DMS114 treated with DMSO at 0.1 percent for 48 hours (cell line): ENCODE results near the gene RAET1E.
A peak's percentile ranks its signal among the peaks of the same experiment; 100 is the strongest.
"Not testable (repeated sequence)": the region's sequence is repeated elsewhere in the genome, so short reads cannot be mapped to it uniquely, and the experiment has no call there.

ENCODE experiments used
- DNase-seq: peaks from one replicate; lab custom pipeline; 2025; ENCODE audit not compliant: unreplicated experiment; lab: John Stamatoyannopoulos, UW

Gene RAET1E, protein sequence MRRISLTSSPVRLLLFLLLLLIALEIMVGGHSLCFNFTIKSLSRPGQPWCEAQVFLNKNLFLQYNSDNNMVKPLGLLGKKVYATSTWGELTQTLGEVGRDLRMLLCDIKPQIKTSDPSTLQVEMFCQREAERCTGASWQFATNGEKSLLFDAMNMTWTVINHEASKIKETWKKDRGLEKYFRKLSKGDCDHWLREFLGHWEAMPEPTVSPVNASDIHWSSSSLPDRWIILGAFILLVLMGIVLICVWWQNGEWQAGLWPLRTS

DNA sequence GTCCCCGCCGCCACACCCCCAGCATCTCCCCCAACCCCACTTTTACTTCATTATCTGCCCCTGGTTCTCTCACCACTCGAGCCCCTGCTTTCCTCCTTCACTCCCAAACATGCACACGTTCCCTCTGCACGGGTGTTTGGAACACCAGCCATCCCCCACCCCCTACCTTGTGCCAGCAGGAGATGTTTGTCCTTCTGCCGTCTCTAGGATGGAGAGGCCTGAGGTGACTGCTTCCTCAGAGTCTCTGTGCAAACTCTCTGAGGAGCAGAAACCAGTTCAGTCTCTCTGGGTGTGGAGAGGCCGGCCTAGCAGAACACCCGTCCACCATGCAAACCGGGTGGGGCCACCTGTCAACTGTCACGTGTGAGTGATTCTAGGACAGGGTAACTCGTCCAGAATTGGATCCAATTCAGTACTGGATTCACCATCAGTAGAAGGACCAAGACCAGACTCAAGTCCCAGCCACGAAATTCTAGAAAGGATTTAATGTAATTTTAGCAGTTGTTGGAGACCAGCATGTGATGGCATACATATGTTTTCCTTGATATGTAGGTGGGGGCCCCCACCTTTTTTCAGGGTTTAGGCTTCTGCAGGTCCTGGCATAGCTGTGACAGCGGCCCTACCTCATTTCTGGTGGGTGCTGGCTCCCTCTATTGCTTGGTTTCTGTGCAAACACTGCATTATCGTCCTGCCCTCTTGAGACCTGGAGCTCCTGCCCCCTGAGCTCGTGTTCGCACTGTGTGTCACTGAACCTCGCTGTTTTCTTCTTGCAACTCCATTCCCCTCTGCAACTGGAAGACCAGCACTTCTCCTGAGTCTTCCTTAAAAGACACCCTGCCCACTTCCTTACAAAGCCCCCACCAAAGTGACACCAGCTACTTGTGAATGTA is at the start of gene RAET1E:
RAET1E (minus strand) TSS at position 259 of the 890 bp plus-strand sequence. CDS start 7,212 bp downstream, outside the sequence.
- no peak for DNase-seq

DNA sequence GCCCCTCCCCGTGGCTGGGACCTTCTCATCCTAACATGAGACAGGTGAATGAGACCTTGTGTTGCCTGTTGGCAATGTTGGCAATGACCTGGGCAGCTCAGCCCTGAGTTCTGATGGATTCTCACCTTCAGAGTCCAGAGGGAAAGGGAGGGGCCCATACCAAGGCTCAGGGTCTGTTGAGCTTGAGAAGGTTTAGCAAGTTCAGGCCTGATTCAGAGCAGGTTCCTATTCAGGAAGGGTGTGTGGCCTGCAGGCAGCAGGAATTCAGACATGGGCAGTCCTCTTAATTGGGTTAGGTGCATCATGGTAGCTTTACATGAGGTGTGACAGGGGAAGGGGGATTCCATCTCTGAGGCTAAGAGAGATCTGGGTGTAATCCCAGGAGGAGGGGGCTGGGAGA is 49.6 kb upstream of the RAET1E start:
- DNase-seq, result not testable (repeated sequence)

DNA sequence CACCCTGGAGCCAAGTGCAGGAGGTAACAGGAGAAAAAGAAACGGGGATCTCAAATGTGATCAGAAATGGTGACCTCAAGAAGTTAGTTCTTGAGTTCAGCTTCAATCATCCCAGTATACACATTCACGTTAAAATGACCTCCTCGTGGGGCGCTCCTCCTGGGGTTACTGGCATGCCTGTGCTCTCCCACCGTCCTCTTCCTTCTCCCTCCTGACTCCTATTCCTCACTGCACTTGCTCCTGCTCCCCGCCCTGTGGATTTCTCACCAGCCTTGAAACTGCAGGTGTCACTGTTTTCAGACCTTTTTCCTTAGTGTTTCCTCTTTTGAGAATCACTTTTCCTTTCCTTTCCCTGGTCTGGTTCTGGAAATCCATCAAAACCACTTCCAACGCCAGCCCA is 48.7 kb upstream of the RAET1E start:
- DNase-seq, result not testable (repeated sequence)

DNA sequence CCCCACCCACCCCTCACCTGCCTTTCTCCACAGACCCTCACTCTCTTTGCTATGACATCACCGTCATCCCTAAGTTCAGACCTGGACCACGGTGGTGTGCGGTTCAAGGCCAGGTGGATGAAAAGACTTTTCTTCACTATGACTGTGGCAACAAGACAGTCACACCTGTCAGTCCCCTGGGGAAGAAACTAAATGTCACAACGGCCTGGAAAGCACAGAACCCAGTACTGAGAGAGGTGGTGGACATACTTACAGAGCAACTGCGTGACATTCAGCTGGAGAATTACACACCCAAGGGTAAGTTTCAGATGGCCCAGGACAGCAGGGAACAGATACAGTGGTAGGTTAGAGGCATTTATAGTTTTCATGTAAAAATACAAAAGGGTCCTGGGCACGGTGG is 47.4 kb upstream of the RAET1E start:
- not testable (repeated sequence) for DNase-seq

DNA sequence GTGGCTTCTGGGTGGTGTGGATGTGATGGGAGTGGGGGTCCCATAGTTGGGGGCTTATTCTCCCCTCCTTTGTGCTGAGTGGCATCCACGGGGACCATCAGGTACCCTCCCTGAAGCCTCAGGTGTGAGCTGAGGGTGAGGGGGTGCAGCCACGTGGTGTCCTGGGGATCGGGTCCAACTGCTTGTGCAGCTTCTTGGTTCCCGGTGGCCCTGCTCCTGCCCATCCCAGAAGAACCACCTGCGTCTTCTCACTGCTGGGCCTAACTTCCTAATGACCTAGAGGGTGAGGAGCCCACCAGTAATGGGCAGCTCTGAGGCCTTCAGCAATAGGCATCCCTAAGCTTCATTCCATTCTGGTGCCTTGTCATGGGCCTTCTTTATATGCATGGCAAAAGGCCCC is 45.4 kb upstream of the RAET1E start:
- not testable (repeated sequence) for DNase-seq

DNA sequence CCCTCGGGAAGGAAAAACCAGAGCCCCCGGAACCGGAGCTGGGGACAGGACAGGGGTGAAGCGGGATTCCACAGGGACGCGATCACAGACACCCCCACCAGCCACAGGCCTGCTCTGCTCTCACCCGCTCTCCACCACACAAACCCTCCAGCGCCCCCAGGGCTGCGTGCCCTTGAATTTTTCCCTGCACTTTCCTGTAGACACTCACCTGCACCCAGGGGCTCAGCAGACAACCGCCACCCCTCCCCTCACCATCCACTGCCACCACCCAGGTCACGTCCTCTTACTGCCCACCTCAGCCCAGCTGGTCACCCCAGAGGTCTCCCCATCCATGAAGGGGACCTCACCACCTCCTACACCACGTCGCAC is 44.5 kb upstream of the RAET1E start:
- DNase-seq, result no peak

DNA sequence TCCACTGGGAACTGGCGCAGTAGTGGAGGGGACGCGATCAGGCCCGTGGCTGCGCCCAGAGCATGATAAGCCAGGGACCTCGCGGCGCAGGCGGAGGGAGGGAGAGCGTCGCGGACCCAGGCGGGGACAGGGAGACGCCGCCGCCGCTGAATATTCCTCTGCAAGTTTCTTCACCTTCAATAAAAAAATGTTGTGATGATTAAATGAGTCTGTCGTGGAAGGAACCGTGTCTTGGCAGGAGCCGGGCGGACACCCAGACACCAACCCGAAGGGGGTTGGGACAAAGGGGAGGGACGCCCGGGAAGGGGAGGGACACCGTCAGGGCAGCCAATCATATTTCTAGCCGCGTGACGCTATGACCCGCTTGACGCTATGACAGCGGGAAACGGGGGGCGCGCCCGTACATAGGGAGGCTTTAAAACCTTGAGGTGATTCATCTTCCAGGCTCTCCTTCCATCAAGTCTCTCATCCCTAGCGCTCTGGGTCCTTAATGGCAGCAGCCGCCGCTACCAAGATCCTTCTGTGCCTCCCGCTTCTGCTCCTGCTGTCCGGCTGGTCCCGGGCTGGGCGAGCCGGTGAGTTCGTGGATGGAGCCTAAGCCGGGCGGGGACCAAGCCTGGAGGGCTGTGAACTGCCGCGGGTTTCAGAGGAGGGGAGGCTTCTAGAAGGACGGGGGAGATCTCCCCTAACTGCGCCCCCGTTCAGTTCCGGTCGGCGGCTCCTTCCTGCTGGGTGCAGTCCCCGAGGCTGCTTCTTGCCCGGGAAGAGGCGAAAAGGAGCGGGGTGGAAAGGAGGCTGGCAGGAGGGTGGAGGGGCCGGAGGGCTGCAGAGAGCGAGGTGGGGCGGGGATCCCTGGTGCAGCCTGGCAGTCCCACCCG is 43.9 kb upstream of the RAET1E start, which contains the start of gene ULBP2:
ULBP2 (plus strand) TSS at position 432 of the 878 bp plus-strand sequence; CDS start at position 491, 59 bp downstream.
- peak; percentile 64 for DNase-seq

DNA sequence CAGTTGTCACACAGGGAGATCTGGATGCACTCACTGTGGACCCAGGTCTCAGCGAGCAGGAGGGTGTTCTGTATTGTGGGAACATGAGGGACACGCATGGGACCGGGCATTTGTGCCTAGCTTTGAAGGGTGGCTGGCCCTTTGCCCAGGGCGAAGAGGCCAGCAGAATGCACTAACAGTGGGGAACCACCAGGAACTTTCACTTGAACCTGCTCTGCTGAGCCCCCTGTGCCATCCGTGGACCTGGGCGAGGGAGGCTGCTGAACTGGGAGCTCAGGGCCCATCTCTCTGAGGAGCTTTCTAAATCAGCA is 42.7 kb upstream of the RAET1E start:
- DNase-seq, result no peak

DNA sequence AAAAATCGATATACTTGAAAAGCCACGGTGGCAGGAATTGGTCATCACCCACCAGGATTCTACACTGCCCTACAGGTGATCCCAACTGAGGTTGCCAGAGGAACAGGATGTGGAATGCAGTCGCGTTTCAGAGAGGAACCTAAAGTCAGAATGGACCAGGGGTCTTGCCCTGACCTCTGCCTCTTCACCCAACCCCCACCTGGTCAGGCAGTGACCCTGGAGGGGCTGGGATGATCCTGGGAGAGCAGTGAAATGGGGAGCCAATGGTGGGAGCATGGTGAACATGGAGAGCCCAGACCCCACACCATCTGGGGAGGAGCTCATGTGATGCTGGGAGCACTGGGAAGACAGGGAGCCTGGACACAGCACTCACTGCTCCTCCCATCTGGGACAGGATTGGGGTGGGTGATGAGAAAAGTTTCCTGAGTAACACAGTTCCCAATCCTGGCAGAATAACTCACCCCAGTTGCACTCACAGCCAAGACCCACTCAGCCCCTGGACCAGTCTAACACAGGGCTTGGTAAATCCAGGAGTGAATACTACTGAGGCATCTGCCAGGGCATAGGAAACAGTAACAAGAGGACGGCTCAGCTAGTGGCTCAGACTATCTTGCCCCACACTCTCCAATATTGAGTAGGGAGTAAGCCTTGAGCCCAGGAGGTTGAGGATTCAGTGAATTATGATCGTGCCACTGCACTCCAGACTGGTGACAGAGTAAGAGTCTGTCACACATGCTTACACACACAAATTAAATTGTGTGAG is 42.2 kb upstream of the RAET1E start:
- no peak for DNase-seq

DNA sequence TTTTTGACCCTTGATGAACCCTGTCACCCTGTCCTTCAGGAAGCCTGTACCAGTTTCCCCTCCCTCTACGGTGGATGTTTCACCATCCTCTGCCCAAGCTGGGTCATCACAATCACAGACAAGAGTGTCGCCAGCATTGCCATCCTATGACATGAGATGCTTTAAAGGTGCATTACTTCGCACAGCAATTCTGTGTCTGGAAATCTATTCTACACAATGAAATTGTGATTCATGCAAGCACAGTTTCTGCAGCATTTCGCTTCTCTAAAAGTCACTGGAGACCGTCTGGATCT is 41.4 kb upstream of the RAET1E start:
- no peak for DNase-seq

DNA sequence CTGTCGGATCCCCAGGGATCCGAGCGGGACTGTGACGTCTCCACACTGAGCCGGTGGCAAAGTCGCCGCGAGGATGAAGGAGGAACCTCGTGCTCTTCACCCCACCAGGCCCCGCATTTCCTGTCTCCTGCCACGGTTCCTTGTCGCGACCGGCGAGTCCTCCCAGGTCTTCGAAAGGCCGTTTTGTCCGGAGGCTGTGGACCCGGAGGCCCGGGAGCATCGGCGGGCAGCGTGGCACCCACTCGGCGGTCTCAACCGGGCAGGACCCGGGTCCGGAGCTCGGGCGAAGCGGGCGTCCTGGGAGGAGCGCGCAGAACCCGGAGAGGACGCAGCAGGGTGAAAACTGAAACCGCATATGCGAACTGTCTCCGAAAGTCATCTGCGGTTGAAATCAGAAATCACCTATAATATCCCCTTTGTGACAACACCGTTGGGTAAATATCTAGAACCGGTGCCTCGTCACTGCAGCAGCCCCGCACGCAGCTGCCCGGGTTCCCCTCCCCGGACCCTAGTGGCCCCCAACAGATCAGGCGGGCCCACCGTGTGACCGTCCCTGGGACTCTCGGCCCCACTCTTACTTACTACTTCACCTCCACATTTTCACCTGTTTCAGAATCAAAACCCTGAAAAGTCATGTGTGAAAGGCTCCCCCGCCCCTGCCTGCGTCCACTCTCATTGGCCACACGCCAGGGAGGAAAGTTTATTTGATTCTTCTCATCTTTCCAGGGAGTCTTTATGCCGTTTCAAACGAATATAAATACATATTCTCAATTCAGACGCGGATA is 40.9 kb upstream of the RAET1E start:
- no peak for DNase-seq

DNA sequence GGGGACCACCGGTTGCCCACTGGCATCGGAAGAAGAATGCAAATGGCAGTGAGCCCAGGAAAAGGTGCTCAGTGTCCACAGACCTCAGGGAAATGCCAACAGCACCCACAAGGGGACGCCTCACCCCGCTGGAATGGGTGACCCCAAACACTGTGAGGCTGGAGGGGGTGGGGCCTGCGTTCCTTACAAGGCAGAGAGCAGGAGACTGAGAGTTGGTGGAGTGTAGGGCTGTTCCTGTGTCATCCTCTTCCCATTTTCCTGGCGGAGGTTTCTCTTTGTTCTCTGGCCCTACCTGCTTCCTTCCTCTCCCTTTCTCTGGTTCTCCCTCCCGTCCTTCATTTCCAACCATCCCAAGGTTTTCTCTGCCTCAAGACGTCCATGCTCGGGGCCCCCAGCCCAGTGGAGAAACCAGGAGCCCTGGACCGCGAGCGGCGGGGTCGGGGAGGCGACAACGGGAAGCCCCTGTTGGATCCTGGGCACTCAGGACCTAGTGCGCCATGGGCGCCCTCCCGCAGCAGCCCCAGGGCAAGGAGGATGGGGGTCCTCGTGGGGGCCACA is 40.2 kb upstream of the RAET1E start:
- not testable (repeated sequence) for DNase-seq

DNA sequence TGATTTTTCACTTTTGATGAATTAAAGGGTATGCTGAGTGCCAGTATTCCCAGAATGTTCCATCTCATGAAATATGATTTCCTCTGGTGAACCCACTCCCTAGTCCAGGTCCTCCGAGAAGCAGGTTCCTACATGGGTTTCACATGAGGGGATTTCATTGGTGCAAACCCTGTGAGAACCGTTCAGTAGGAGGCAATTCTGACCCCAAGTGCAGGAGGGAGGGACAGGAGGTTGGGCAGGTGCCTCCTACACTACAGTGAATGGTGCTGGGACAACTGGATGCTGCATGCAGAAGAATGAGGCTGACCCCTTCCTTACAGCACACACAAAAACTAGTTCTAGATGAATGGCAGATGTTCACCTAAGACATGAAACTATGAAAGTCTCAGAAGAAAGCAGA is 38.8 kb upstream of the RAET1E start:
- DNase-seq, result no peak

DNA sequence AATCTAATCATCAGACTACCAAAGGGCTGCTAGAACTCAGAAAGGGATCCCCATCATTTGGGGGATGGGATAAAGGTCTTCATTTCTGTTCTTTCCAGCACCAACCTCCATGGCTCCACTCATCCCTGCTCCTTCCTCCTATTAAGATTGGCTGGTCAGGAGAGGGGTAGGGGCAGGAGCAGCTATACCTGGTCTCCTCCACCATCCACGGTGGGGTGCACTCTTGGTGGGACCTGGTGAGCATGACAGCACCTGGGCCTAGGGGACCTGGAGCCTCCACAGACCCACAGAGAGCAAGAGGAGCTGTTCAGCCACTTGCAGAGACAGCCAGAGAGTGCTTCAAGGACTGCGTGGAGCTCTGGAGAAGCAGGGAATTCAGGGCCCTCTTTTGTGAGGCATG is 37.8 kb upstream of the RAET1E start:
- DNase-seq, result no peak

DNA sequence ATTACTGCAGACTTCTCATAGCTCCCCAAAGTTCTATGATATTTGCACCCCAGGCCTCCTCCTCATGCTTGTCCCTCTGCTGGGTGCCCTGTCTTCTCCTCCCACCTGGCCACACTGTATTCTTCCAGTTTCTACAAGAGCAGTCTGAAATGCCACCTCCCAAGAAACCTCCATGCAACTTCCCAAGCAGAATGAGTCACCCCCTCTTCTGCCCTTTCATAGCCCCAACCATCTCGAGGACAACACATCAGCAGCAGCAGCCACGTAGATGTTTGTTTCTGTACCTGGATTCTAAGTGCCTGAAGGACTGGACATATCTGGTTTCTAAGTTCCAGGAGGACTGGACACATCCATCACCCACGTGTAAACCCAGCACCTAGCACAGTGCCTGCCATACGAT is 37.3 kb upstream of the RAET1E start:
- DNase-seq, result no peak

DNA sequence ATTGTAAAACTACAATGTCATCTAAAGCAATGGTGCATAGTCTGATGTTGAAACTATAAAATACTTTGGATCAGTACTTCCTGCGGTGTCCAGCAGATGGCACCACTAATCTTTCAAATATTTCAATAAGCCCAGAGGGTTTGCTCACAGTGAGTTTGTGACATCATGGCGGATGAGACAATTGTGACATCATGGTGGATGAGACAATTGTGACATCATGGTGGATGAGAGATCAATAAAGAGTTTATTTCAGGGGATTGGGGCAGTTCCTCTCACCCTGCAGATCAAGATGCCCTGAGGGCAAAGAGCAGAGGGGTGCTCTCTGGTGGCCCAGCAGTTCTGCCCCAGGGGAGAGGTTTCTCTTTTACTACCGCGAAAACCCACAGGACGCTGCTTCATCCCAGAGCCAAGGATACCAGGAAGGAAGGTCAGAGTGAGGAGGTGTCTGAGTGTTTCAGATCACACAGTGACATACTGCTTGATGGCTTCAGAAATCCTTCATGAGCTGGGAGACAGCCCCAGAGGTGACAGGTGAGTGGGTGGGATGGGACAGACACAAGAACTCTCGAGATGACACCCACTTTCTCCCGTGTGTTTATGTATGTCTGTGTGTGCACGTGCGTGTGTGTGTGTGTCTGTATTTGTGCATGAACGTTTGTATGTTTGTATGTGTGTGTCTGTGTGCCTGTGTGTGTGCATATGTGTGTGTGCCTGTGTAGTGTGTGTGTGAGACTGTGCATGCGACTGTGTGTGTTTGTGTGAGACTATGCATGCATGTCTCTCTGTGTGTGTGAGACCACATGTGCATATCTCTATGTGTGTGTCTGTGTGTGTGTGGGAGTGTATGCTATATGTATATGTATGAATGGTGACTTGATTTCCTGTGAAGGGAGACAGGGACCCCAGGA is 36.6 kb upstream of the RAET1E start:
- peak; percentile 28 for DNase-seq

DNA sequence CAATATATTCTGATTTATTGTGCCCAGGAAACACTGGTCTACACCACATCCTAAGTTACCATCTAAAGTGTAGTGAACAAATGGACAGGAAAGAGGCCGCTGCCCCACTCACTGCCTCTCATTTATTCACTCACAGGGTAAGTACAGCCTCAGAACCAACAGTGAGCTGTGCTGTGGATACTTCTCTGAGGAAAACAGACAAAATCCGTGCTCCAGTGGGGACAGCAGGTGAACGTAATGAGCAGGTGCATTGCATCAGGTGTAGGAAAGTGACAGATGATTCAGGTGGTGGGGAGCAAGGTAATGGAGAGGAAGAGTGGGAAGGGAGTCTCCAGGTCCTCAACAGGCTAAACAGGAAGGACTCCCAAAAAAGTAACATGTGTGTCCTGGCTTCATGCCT is 35.5 kb upstream of the RAET1E start:
- DNase-seq, result no peak

DNA sequence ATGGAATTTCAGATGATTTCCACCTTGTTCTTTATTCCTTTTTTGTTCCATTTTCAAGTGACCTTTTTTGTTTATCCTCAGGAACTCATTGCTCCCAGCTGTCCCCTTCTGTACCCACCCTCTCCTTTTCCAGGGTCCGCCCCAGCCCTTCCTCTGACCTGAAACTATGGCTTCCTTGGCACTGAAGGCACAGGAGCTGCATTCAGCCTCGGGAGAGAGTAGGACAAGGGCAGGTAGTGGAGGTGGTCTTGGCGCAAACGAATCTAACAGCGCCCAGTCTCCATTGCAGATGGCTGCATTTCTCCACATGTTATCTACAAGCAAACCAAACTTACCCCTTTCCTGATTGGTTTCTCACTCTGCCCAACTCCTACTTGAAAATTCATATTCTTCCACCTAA is 35.1 kb upstream of the RAET1E start:
- DNase-seq, result no peak

DNA sequence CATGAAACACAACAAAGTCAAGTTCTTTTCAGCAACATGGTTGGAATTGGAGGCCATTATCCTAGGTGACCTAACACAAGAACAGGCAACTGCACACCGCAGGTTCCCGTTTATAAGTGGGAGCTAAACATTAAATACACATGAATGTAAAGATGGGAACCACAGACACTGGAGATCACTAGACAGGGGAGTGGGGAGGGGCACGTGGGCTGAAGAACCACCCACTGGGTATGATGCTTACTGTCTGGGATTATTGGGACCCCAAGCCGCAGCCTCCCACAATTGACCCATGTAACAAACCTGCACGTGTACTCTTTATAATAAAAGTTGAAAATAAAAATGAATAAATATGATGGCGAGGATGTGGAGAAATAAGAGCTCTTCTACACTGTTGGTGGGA is 33.6 kb upstream of the RAET1E start:
- no peak for DNase-seq
